ENCODE measurements around the gene PRPF38A.

Gene PRPF38A

DNA sequence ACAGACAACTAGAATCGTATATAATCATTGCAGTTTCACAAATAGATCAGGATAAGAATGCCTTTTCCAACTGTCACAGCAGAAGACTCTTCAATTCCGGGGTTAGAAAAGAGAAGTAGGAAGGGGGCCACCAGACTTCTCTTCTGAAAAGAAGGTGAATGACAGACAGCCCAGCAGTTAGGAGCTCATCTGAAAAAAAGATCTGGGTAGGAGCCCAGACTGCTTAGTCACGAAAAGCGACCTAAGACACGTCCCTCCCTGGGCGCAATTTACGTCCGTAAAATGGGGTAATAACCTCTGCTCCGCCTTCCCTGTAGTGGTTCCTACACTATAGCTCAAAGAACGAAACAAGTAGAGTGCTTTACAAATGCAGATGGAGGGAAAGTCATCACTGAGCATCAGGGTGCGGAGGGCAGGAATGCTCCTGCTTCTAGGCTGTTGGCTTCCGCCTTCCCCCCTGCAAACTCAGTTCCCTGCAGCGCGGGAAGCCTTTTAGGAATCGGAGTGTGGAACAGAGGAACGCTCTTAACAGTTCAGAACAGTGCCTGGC lies 761 bp upstream of the PRPF38A start:
- H3K4me2 ChIP-seq = peak overlapping the region; percentile 97
- H3K79me2 ChIP-seq (ENCODE audit: insufficient read depth, low read depth) = peaks cover 69% of the 10 kb centered on the region
- H3K27ac ChIP-seq = peak overlapping the region; percentile 82
- peaks cover 44% of the 10 kb centered on the region; the same call in 1 of the 2 replicates for H3K36me3 ChIP-seq (ENCODE audit: insufficient read depth)
- H2AFZ ChIP-seq (ENCODE audit: low read depth) = peak overlapping the region; percentile 94
- no peak for TF ChIP-seq CTCF (conservative IDR thresholded peaks at IDR 0.05; ENCODE audit: low read depth, low read length)
- H4K20me1 ChIP-seq (ENCODE audit: insufficient read depth) = no peaks in the 10 kb centered on the region
- H3K4me3 ChIP-seq (IDR thresholded peaks at IDR 0.05; ENCODE audit: insufficient read depth, low read depth, low read length) = peak overlapping the region; percentile 95
- peaks cover 44% of the 10 kb centered on the region for H3K4me1 ChIP-seq (ENCODE audit: low read depth, poor library complexity, severe bottlenecking)
- H3K9ac ChIP-seq = peak overlapping the region; percentile 78
- H3K27me3 ChIP-seq (ENCODE audit: insufficient read depth, low read depth) = no peaks in the 10 kb centered on the region

- Histone ChIP-seq H3K9ac (peak overlapping the region; percentile 78), H2AFZ (ENCODE audit: low read depth) (peak overlapping the region; percentile 94), H3K4me2 (peak overlapping the region; percentile 81), H3K36me3 (ENCODE audit: insufficient read depth) (peaks cover 55% of the 10 kb centered on the region; the same call in 1 of the 2 replicates), H3K79me2 (ENCODE audit: insufficient read depth, low read depth) (peaks cover 67% of the 10 kb centered on the region), H3K4me3 (IDR thresholded peaks at IDR 0.05; ENCODE audit: insufficient read depth, low read depth, low read length) (peak overlapping the region; percentile 87), H3K4me1 (ENCODE audit: low read depth, poor library complexity, severe bottlenecking) (peaks cover 44% of the 10 kb centered on the region), H4K20me1 (ENCODE audit: insufficient read depth) (no peaks in the 10 kb centered on the region), H3K27ac (peak overlapping the region; percentile 82), H3K27me3 (ENCODE audit: insufficient read depth, low read depth) (no peaks in the 10 kb centered on the region)
- 0 out of 2 replicates have a peak, but pooled peaks have one; percentile 18 for TF ChIP-seq CTCF (conservative IDR thresholded peaks at IDR 0.05; ENCODE audit: low read depth, low read length)
Observed at GRCh38 chr1:52404975-52405338, 555 bp downstream of the PRPF38A start.

DNA sequence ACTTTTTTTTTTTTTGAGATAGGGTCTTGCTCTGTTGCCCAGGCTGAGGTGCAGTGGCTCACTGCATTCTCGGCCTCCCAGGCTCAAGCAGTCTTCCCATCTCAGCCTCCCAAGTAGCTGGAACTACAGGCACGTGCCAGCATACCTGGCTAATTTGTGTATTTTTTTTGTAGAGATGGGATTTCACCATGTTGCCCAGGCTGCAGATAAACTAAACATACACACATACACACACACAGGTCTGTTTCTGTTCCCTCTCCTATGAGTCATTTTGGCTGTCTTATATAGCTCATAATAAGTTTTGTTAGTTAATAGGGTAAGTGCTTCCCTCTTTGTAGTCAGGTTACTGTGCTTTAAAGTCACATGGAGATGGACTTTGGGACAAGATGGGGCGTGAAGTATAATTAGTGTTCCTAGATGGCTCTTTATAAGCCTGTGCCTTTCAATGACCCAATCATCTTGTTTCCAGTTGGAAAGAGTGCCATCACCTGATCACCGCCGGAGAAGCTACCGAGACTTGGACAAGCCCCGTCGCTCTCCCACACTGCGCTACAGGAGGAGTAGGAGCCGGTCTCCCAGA lies 9.1 kb downstream of the PRPF38A start:
- Histone ChIP-seq H3K27me3 (ENCODE audit: insufficient read depth, low read depth) (no peaks in the 10 kb centered on the region), H4K20me1 (ENCODE audit: insufficient read depth) (no peaks in the 10 kb centered on the region), H2AFZ (ENCODE audit: low read depth) (no peak overlapping the region), H3K79me2 (ENCODE audit: insufficient read depth, low read depth) (no peaks in the 10 kb centered on the region), H3K4me3 (IDR thresholded peaks at IDR 0.05; ENCODE audit: insufficient read depth, low read depth, low read length) (no peak overlapping the region), H3K27ac (no peak overlapping the region), H3K4me2 (no peak overlapping the region), H3K9ac (no peak overlapping the region), H3K4me1 (ENCODE audit: low read depth, poor library complexity, severe bottlenecking) (no peaks in the 10 kb centered on the region), H3K36me3 (ENCODE audit: insufficient read depth) (peaks cover 43% of the 10 kb centered on the region)
- TF ChIP-seq CTCF (conservative IDR thresholded peaks at IDR 0.05; ENCODE audit: low read depth, low read length) = no peak

- H3K4me1 ChIP-seq (ENCODE audit: low read depth, poor library complexity, severe bottlenecking) = no peaks in the 10 kb centered on the region
- no peak overlapping the region for H3K27ac ChIP-seq
- no peaks in the 10 kb centered on the region for H3K79me2 ChIP-seq (ENCODE audit: insufficient read depth, low read depth)
- H2AFZ ChIP-seq (ENCODE audit: low read depth) = no peak overlapping the region
- H3K4me2 ChIP-seq = no peak overlapping the region
- H3K36me3 ChIP-seq (ENCODE audit: insufficient read depth) = peaks cover 35% of the 10 kb centered on the region
- no peaks in the 10 kb centered on the region for H3K27me3 ChIP-seq (ENCODE audit: insufficient read depth, low read depth)
- TF ChIP-seq CTCF (conservative IDR thresholded peaks at IDR 0.05; ENCODE audit: low read depth, low read length) = no peak
- no peaks in the 10 kb centered on the region for H4K20me1 ChIP-seq (ENCODE audit: insufficient read depth)
- H3K9ac ChIP-seq = no peak overlapping the region
- H3K4me3 ChIP-seq (IDR thresholded peaks at IDR 0.05; ENCODE audit: insufficient read depth, low read depth, low read length) = no peak overlapping the region
Observed at GRCh38 chr1:52414942-52415341, 10.5 kb downstream of the PRPF38A start.
